GM12878 (cell line): ENCODE measurements around the gene IL27RA. TPM values are rescaled to one million over a fixed set of nuclear protein-coding genes. Genes with fewer than 3 reads are reported as not detected.

Source experiments
- ATAC-seq: fragments of 200-7000 bp; cut with Tn5 transposase; 3 replicates; pipeline ENCODE4 v1.9.1; 2020; ENCODE audit warnings: mild to moderate bottlenecking, moderate library complexity
- BruUV-seq: library from RNA; stranded (reverse); fragments of 400-500 nt; replicated peaks from 2 replicates; lab custom pipeline; 2021; lab: Mats Ljungman, UMichigan
- CTCF ChIA-PET: fragments of 300-600 bp; sonication (Branson Sonifier 250); formaldehyde crosslinking; extraction: SDS; loops from one replicate; lab custom pipeline; 2021; ENCODE audit warnings: inconsistent platforms; lab: Yijun Ruan, JAX
- POLR2A ChIA-PET: fragments of 350-600 bp; formaldehyde crosslinking; extraction: SDS; loops from one replicate; lab custom pipeline; 2021; ENCODE audit warnings: inconsistent platforms; lab: Charles Lee
- RAD21 ChIA-PET: fragments of 300-600 bp; sonication (Branson Sonifier 250); formaldehyde crosslinking; loops from one replicate; lab custom pipeline; 2023; ENCODE audit warnings: antibody characterized with exemption; ENCODE audit not compliant: unreplicated experiment; lab: Charles Lee
- SMC1A ChIA-PET: fragments of 300-600 bp; sonication (Branson Sonifier 250); formaldehyde crosslinking; loops from one replicate; lab custom pipeline; 2023; ENCODE audit not compliant: unreplicated experiment, uncharacterized antibody; lab: Charles Lee
- DNase-seq: peaks from one replicate; pipeline ENCODE4 v3.0.0-alpha.2; 2011; ENCODE audit warnings: low read depth, low spot score
- FAIRE-seq: peaks from 3 replicates; lab custom pipeline; 2011; peaks lifted over from hg19 to GRCh38; lab: Jason Lieb, UNC
- H2AFZ ChIP-seq: 2 replicates; pipeline ENCODE4 v1.6.0; 2011; ENCODE audit warnings: low read depth, low read length, control low read depth; ENCODE audit not compliant: control insufficient read depth
- H3K27ac ChIP-seq: 2 replicates; pipeline ENCODE4 v1.5.1; 2011; ENCODE audit warnings: control low read depth; ENCODE audit not compliant: control insufficient read depth, insufficient read depth
- H3K27me3 ChIP-seq, 2 experiments: replicated peaks in 1 of 2; 2 replicates each; pipeline versions ENCODE4 v1.6.0 to v1.6.1; 2011; ENCODE audit warnings: low read length in 1 of 2; ENCODE audit not compliant: control insufficient read depth in 2 of 2, insufficient read depth in 2 of 2
- H3K36me3 ChIP-seq, 2 experiments: 2 replicates each; pipeline ENCODE4 v1.5.1; 2011; ENCODE audit warnings: low read length in 1 of 2; ENCODE audit not compliant: control insufficient read depth in 2 of 2, insufficient read depth in 2 of 2
- H3K4me1 ChIP-seq: 2 replicates; pipeline ENCODE4 v1.6.1; 2011; ENCODE audit warnings: mild to moderate bottlenecking, low read length, moderate library complexity, mixed read lengths; ENCODE audit not compliant: control insufficient read depth, insufficient read depth
- H3K4me2 ChIP-seq: 2 replicates; pipeline ENCODE4 v1.6.0; 2011; ENCODE audit warnings: control low read depth; ENCODE audit not compliant: control insufficient read depth, insufficient read depth
- H3K4me3 ChIP-seq: fragments of 200-600 bp; sonication (generic); 2 replicates; pipeline ENCODE4 v1.5.1; 2016
- H3K79me2 ChIP-seq: 2 replicates; pipeline ENCODE4 v1.6.0; 2011; ENCODE audit warnings: low read length; ENCODE audit not compliant: control insufficient read depth, insufficient read depth
- H3K9ac ChIP-seq: 2 replicates; pipeline ENCODE4 v1.8.0; 2011; ENCODE audit warnings: low read length, control low read depth, mixed read lengths; ENCODE audit not compliant: control insufficient read depth, insufficient read depth
- H3K9me3 ChIP-seq: replicated peaks from 3 replicates; pipeline ENCODE4 v1.5.1; 2011; ENCODE audit warnings: mild to moderate bottlenecking, low read length; ENCODE audit not compliant: control insufficient read depth, insufficient read depth
- H4K20me1 ChIP-seq: 2 replicates; pipeline ENCODE4 v1.6.0; 2011; ENCODE audit not compliant: control insufficient read depth, insufficient read depth
- BMI1 ChIP-seq: fragments of 450-650 bp; IDR thresholded peaks from 2 replicates; pipeline ENCODE4 v1.6.1; 2016; ENCODE audit warnings: mild to moderate bottlenecking, moderate library complexity, borderline replicate concordance
- CTCF ChIP-seq, 3 experiments: IDR thresholded peaks in 2 of 3; conservative IDR thresholded peaks in 1 of 3; 2 replicates each; pipeline ENCODE4 v1.5.1; 2011; ENCODE audit warnings: low read depth in 3 of 3, low read length in 3 of 3, mild to moderate bottlenecking in 3 of 3, control low read depth in 2 of 3, moderate library complexity in 2 of 3, inconsistent platforms in 1 of 3, mixed read lengths in 1 of 3; ENCODE audit not compliant: control insufficient read depth in 2 of 3, insufficient read depth in 1 of 3; ENCODE audit errors: extremely low read depth in 1 of 3
- DPF2 ChIP-seq: fragments of 450-650 bp; IDR thresholded peaks from 2 replicates; pipeline ENCODE4 v1.6.1; 2017; ENCODE audit warnings: mild to moderate bottlenecking
- ESRRA ChIP-seq: IDR thresholded peaks from 2 replicates; pipeline ENCODE4 v1.6.1; 2012; ENCODE audit warnings: mild to moderate bottlenecking, low read length, improper control_type of control experiment
- FOXM1 ChIP-seq: IDR thresholded peaks from 2 replicates; pipeline ENCODE4 v1.6.1; 2012; ENCODE audit warnings: low read depth, mild to moderate bottlenecking, inconsistent platforms, low read length, moderate library complexity
- GATAD2B ChIP-seq: fragments of 450-650 bp; conservative IDR thresholded peaks from 2 replicates; pipeline ENCODE4 v1.6.1; 2017; ENCODE audit warnings: low read depth, mild to moderate bottlenecking, moderate library complexity
- IRF3 ChIP-seq: fragments of 450-650 bp; IDR thresholded peaks from 2 replicates; pipeline ENCODE4 v1.6.1; 2014; ENCODE audit warnings: mild to moderate bottlenecking
- MEF2B ChIP-seq: fragments of 450-650 bp; IDR thresholded peaks from 2 replicates; pipeline ENCODE4 v1.6.1; 2018; ENCODE audit warnings: mild to moderate bottlenecking, moderate library complexity; ENCODE audit not compliant: partially characterized antibody, poor library complexity, severe bottlenecking
- PAX8 ChIP-seq: fragments of 450-650 bp; IDR thresholded peaks from 2 replicates; pipeline ENCODE4 v1.6.1; 2017; ENCODE audit warnings: mild to moderate bottlenecking, moderate library complexity
- POLR2A ChIP-seq: IDR thresholded peaks from 2 replicates; pipeline ENCODE4 v1.6.1; 2011; ENCODE audit warnings: low read depth, mild to moderate bottlenecking, low read length
- ZBTB40 ChIP-seq: fragments of 450-650 bp; IDR thresholded peaks from 2 replicates; pipeline ENCODE4 v1.6.1; 2016; ENCODE audit warnings: mild to moderate bottlenecking, moderate library complexity, borderline replicate concordance
- WGBS: methylation state at CpG from one replicate; pipeline ENCODE4 v1.1.6; 2016; ENCODE audit warnings: low lambda C conversion rate; ENCODE audit not compliant: insufficient replicate concordance, insufficient coverage; ENCODE audit errors: missing lambda C conversion rate; 5-methylcytosine and 5-hydroxymethylcytosine counted together
- in situ Hi-C: fragments of 300-500 bp; cut with MboI; formaldehyde crosslinking; loops from 9 replicates; pipeline ENCODE4 v1.14.3; 2018; ENCODE audit warnings: mixed read lengths
- intact Hi-C: fragments of 100-400 bp; cut with micrococcal nuclease; formaldehyde crosslinking; loops from one replicate; pipeline ENCODE4 v1.14.2; 2022; ENCODE audit not compliant: unreplicated experiment
- polyA plus RNA-seq, 11 experiments: library from polyadenylated mRNA; depleted of rRNA in 4 of 11; unstranded in 6 of 11; stranded (reverse) in 5 of 11; fragments of >200 nt; fragmentation: Nextera tagmentation in 4 of 11; fragmentation: Illumina TruSeq in 1 of 11; extraction: Ambion mirVana in 4 of 11; extraction: Trizol in 1 of 11; gene quantifications; 1 replicate in 1 of 11; 2 replicates in 10 of 11; pipeline versions ENCODE4 v1.2.1 to v1.2.3, GENCODE V29; 2011 to 2016; ENCODE audit warnings: inconsistent platforms in 2 of 11, missing spikeins in 2 of 11, low read depth in 1 of 11
- total RNA-seq, 4 experiments: library from RNA; depleted of rRNA in 3 of 4; stranded (reverse); fragments of >200 nt in 3 of 4; fragmentation: Illumina TruSeq in 1 of 4; extraction: Trizol in 1 of 4; gene quantifications; 2 replicates each; pipeline versions ENCODE4 v1.2.1 to v1.2.3, GENCODE V29; 2013 to 2021
- TF ChIP-seq, protein P1 (sequence below): fragments of 450-650 bp; IDR thresholded peaks from 2 replicates; pipeline ENCODE4 v1.6.1; 2017; ENCODE audit warnings: mild to moderate bottlenecking, low read depth, inconsistent platforms; ENCODE audit not compliant: poor library complexity, severe bottlenecking
- TF ChIP-seq, protein P2 (sequence below): IDR thresholded peaks from 2 replicates; pipeline ENCODE4 v1.6.1; 2012; ENCODE audit warnings: low read depth, low read length, improper control_type of control experiment

IL27RA gene
- total and polyA plus RNA-seq, 10 of the 15 experiments (the other 5 are each of a cell fraction or from before 2014, with no cell fraction given) = 8.4 to 63.5 (median 41.2) TPM

DNA sequence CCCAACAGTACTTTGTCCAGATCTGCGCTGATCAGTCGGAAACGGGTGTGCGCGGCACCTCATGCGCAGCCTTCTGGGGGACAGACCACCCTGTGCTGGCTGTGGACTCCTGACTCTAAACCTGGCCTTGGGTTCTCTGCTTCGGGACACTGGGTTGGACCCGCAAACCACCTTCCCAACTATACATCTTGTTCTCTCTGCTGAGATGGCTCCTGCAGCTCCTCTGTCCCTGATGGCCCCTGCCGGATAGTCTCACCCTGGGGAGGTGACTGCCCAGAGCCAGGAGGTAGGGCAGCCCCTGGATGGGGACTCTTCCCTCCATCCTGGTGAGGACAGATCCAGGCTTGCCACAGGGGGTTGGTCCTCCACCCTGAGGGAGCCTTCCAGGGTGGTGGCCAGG, 48.8 kb upstream of the IL27RA start:
- Histone ChIP-seq H3K4me1 (peaks cover 26% of the 10 kb centered on the region), H3K9me3 (no peaks in the 10 kb centered on the region), H2AFZ (no peak overlapping the region), H3K4me2 (no peak overlapping the region), H3K36me3 (no peaks in the 10 kb centered on the region; a peak in 1 of 4 replicates), H3K4me3 (no peak overlapping the region), H4K20me1 (no peaks in the 10 kb centered on the region), H3K9ac (no peak overlapping the region), H3K27me3 (no peaks in the 10 kb centered on the region), H3K79me2 (no peaks in the 10 kb centered on the region), H3K27ac (no peak overlapping the region)
- ChIA-PET SMC1A (no interaction called here), CTCF (no interaction called here), POLR2A (no interaction called here), RAD21 (no interaction called here)
- WGBS = 98% methylated on average over 7 of the region's 9 CpGs
- DNase-seq (no peak), ATAC-seq (no peak), FAIRE-seq (no peak)
- BruUV-seq = no TSS peak
- in situ Hi-C loops = no loop called here
- intact Hi-C loops = loop anchor here (10.0 kb wide), 1 partner anchor 52 kb away; the partner anchor contains the start of gene IL27RA
- TF ChIP-seq PAX8 = no peak
- TF ChIP-seq, protein P1, sequence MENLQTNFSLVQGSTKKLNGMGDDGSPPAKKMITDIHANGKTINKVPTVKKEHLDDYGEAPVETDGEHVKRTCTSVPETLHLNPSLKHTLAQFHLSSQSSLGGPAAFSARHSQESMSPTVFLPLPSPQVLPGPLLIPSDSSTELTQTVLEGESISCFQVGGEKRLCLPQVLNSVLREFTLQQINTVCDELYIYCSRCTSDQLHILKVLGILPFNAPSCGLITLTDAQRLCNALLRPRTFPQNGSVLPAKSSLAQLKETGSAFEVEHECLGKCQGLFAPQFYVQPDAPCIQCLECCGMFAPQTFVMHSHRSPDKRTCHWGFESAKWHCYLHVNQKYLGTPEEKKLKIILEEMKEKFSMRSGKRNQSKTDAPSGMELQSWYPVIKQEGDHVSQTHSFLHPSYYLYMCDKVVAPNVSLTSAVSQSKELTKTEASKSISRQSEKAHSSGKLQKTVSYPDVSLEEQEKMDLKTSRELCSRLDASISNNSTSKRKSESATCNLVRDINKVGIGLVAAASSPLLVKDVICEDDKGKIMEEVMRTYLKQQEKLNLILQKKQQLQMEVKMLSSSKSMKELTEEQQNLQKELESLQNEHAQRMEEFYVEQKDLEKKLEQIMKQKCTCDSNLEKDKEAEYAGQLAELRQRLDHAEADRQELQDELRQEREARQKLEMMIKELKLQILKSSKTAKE = no peak
- no peak for TF ChIP-seq MEF2B
- TF ChIP-seq, protein P2, sequence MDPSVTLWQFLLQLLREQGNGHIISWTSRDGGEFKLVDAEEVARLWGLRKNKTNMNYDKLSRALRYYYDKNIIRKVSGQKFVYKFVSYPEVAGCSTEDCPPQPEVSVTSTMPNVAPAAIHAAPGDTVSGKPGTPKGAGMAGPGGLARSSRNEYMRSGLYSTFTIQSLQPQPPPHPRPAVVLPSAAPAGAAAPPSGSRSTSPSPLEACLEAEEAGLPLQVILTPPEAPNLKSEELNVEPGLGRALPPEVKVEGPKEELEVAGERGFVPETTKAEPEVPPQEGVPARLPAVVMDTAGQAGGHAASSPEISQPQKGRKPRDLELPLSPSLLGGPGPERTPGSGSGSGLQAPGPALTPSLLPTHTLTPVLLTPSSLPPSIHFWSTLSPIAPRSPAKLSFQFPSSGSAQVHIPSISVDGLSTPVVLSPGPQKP = no peak
- TF ChIP-seq POLR2A = no peak
- no peak for TF ChIP-seq DPF2
- no peak for TF ChIP-seq IRF3
- TF ChIP-seq CTCF (IDR thresholded peaks at IDR 0.05 in 2 of 3, conservative IDR thresholded peaks at IDR 0.05 in 1 of 3; ENCODE audit: control insufficient read depth in 2 of 3, extremely low read depth in 1 of 3, insufficient read depth in 1 of 3, low read depth in 3 of 3, low read length in 3 of 3) = no peak
- no peak for TF ChIP-seq ESRRA
- no peak for TF ChIP-seq ZBTB40
- TF ChIP-seq FOXM1 = no peak
- TF ChIP-seq GATAD2B = no peak
- no peak for TF ChIP-seq BMI1
